Mucosa of gallbladder (tissue), 1 donor: ENCODE measurements around the gene SH3BP1. TPM values are rescaled to one million over a fixed set of nuclear protein-coding genes. Genes with fewer than 3 reads are reported as not detected.

Experiments
- DNase-seq: peaks from one replicate; pipeline ENCODE4 v3.0.0-alpha.2; 2020; ENCODE audit warnings: low spot score
- total RNA-seq: library from RNA; stranded (reverse); gene quantifications from one replicate; pipeline ENCODE4 v1.2.1, GENCODE V29; 2021
- donor health status: DM: no; HTN: no; CAD: no.

Gene SH3BP1
- total RNA-seq, 1 donor from 2014 or later: 13.6 TPM

DNA sequence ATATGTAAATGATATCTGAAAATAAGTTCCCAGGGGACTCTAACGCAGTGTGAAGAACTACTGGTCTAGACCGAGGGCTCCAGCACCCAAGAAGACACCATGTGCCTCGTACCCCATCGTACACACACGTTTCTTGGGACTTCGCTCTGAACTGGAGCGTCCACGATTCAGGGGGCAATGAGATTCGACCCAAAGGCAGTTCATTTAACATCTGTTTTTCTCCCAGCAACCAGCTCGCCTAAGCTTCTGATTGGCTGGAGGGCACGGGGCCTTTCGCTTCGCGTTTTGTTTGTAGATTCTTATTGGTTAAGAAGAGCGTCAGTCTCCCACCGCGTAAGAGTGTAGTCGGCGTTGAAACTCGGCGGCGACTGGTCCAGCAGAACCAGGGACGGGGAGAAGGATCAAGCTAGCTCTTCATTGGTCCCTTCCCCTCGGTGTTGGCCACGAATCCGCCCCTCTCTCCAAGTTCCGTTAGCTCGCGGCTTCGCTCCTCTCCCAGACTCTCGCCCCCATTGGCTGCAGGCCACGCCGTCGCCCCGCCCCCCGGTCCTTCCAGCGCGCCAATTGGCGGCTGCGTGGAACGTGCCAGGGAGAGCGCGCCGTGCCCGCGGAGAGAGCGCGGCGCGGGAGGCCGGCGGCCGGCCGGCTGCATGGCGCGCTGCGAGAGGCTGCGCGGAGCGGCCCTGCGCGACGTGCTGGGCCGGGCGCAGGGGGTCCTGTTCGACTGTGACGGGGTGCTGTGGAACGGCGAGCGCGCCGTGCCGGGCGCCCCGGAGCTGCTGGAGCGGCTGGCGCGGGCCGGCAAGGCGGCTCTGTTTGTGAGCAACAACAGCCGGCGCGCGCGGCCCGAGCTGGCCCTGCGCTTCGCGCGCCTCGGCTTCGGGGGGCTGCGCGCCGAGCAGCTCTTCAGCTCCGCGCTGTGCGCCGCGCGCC lies 18.9 kb downstream of the SH3BP1 start, which contains the start of gene PDXP:
Gene PDXP (plus strand): TSS at position 591 of the 933 bp plus-strand sequence. CDS start 60 bp downstream, at position 651.
- DNase-seq: peak; percentile 99

DNA sequence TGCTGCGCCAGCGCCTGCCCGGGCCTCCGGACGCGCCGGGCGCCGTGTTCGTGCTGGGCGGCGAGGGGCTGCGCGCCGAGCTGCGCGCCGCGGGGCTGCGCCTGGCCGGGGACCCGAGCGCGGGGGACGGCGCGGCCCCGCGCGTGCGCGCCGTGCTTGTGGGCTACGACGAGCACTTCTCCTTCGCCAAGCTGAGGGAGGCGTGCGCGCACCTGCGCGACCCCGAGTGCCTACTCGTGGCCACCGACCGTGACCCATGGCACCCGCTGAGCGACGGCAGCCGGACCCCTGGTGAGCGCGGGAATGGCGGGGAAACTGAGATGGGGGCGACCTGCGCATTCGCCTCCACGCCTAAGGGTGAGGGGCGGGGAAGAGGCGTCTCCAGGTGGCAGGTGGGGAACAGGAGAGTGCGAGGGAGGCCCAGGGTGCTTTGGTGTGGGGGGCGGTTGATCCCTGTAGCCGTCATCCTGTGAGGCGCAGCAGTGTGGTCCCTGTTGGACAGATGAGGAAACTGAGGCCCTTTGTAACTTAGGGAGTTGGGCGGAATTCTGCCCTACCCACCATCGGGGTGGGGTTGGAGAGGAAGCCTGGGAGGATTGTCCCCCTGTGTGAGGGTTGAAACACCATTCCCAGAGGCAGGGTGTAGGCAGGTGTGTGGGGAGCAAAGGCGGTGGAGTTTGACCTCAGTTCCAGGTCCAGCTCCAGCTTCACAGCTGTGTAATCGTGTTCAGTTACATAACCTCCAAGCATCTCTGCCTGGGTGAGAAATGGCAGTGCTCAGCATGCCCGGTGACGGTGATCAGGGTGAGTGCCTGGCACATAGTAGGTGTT lies 19.8 kb downstream of the SH3BP1 start:
- peak; percentile 58 for DNase-seq

DNA sequence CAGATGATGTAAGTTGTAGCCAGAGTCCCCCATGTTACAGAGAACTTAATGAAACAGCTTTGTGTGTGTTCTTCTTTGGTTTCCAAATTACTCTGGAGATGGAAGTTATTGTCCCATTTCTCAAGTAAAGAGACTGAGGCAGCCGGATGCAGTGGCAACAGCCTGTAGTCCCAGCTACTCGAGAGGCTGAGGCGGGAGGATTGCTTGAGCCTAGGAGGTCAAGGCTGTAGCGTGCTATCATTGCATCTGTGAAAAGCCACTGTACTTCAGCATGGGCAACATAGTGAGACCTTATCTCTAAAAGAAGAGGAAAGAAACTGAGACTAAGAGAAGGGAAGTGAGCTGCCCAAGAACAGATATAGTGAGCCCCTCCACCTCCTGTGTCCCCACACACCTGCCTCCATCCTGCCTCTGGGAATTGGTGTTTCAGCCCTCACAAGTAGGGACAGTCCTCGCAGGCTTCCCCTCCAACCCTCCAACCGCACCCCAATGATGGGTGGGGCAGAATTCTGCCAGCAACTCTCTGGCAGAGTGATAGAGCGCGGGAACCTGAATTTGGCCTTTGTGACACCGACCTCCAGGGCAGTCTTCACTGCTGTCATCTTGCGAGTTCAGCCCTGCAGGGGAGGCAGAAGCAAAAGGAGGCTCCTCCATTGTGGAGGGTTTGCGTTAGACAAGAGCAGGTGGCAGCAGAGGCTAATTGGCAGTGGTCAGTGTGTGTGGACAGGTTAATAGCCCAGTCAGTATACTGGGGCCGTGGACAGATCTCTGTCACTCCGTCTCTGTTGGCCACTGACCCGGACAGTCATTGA lies 20.6 kb downstream of the SH3BP1 start:
- DNase-seq: no peak

DNA sequence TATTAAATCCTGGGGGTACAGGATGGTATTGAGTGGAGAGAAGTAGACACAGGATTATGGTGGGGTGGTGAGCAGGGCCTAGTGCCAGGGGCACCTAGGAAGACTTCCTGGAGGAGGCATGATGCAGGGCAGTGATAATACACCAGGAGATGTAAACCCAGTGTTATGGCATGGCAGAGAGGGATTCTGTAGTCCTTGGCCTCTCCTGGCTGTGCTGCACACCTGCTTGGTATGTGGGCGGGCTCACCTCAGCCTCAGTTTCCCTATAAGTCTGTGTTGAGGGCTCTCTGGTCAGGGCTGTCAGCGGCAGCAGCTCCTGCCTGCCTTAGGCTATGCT lies 21.2 kb downstream of the SH3BP1 start:
- no peak for DNase-seq

DNA sequence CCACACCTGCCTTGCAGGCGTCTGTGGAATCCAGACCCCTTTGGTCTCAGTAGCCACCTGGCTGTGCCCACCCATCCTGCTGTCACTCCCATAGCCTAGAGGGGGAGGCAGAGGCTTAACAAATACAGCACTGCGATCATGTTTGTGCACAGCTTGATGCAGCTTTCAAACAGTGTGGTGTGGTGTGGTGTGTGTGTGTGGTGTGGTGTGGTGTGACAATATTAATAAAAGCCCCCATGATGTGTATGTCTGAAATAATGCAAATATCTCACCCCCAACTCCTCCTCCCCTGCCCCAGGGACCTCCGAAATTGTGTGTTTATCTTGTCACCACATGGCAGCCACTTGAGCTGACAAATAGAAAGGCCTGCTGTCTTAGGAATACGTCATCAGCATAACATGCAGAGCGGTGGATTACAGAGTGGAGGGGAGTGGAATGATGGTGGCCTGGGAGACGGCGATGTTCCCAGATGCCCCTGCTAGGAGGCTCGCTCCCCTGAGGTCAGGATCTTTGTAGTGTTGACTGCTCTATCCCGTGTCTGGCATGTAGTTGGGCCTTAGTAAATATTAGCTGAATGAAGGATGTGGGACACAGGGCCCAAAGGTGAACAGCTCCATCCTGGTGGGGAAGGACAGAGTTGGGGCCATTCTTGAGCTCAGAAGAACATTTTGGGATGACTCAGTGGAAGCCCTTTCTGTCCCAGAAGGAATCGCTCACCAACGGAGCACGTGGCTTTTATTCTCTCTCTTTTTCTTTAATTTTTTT lies 21.9 kb downstream of the SH3BP1 start:
- no peak for DNase-seq

DNA sequence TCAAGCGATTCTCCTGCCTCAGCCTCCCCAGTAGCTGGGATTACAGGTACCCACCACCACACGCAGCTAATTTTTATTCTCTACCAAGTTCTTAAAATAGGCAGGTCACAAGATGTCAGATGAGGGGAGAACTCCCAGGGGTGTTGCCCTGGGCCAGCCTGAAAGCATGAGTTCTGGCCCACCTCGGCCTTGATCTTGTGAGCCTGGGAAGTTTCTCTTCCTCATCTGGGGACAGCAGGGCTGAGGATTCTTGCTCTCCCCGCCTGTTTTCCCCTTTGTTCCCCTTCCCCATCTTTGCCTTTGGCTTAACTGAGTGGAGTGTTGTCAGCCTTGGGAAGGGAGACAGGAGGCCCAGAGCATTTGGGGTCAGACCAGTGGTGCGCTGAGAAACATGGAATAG lies 22.6 kb downstream of the SH3BP1 start:
- no peak for DNase-seq

DNA sequence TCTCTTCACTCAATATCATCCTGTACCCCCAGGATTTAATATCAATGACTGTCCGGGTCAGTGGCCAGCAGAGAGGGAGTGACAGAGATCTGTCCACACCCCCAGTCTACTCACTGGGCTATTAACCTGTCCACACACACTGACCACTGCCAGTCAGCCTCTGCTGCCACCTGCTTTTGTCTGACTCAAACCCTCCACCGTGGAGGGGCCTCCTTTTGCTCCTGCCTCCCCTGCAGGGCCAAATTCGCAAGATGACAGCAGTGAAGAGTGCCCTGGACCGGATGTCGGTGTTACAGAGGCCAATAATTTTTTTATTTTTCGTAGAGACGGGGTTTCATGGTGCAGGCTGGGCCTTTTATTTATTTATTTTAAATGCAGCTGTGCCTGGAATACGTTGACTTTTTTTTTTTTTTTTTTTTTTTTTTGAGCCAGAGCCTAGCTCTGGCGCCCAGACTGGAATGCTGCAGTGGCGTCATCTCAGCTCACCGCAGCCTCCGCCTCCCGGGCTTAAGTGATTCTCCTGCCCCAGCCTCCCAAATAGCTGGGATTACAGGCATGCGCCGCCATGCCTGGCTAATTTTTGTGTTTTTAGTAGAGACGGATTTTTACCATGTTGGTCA lies 24.2 kb downstream of the SH3BP1 start:
- DNase-seq: no peak

DNA sequence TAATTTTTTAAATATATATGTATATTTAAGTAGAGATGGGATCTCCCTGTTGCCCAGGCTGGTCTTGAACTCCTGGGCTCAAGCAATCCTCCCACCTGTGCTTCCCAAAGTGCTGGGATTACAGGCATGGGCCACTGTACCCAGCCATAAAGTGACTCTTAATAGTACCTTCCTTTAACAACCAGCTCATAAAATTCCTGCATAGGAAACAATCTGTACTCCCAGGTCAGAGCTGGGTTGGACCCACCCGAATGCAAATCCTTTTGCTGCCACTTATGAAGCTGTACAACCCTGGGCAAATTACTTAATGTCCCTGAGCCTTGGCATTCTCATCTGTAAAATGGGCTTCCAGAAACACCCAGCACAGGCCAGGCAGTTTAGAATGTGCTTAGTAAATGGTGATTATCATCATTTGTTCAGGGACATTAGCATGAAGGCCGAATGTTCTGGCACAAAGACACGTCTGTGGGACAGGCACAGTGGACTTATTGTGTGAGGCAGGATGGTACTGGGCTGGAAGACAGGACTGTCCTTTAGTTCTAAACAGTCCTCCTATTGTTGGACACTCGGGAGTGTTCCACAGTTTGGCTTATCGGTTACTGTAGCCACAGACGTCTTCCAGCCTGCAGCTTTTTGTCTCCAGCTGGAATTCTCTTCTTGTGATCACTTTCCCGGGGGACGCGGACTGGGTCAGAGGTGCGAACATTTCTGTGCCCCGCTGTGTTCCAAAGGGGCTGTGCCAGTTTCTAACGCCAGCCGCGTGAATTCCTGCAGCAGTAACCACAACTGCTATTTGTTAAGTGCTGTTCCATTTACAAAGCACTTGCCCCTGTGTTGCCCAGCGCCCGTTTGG lies 25.0 kb downstream of the SH3BP1 start:
- DNase-seq: no peak

DNA sequence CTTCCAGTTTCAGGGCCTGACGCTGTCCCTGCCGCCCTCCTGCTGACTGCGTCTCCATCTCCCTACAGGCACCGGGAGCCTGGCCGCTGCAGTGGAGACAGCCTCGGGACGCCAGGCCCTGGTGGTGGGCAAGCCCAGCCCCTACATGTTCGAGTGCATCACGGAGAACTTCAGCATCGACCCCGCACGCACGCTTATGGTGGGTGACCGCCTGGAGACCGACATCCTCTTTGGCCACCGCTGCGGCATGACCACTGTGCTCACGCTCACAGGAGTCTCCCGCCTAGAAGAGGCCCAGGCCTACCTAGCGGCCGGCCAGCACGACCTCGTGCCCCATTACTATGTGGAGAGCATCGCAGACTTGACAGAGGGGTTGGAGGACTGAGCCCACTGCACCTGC lies 26.0 kb downstream of the SH3BP1 start:
- DNase-seq: no peak

DNA sequence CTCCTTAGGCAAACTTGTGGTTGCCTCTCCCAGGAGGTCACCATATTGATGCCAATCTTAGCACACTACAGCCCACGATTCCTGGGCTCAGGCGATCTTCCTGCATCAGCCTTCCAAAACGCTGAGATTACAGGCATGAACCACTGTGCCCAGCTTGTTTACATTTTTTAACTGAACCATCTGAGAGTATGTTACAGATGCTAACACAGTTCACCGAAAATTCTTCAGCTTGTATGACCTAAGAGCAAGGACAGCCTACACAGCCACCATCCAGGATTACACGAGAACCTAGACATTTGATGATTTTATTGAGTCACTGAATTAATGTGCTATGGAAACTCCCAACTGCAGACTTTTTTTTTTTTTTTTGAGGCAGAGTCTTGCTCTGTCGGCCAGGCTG lies 30.1 kb downstream of the SH3BP1 start:
- no peak for DNase-seq

DNA sequence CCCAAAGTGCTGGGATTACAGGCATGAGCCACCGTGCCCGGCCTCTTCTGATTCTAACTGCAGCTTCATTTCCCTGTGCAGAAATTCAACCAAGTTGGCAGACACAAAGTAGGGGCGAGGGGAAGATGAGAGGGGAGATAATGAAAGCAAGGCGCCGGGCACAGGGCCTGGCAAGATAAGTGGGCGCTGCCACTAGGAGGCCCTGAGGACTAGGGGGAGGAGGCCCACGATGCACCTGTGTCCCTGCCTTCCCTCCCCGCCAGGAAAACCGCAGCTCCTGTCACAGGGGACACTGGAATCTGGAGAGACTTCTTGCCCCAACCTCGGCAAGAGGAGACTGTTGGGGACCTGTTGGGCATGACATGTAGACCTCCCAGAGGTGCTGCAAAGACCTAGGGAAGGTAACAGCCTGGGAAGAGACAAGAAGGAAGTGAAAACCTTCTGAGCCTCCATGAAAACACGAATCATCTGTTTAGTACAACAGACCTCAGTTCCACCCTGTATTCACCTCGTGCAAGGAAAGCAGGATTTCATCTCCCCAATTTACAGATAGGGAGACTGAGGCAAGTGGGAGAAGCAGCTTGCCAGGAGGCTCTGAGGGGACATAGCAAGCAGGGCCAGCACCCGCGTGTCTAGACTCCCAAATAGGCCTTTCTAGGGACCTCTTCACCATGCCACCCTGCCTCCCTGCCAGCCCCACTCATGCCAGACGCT lies 32.9 kb downstream of the SH3BP1 start:
- DNase-seq: no peak

DNA sequence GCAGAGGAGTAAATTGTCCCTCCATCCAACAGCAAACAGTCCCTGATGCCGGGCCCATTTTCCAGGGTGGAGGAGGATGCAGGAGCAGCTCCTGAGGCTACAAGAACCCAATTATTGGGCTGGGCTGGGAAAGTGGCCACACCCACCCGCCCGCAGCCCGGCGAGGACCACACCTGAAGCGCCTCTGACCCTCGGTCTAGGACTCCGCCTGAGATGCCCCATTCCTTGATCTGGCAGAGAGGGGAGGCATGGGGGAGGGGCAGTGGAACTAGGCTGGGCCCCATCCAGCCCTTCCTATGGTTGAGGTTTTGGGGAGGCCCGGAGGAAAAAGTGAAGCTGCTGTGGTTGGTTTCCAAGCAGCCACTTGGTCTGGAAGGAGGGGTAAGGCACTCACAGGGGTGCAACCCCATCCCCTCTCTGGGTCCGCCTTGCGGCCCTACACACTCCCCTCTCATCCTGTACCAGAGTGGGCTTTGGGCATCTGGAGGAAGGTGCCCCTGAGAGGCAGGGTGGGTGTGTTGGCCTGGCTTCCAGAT lies 33.5 kb downstream of the SH3BP1 start:
- DNase-seq: no peak

DNA sequence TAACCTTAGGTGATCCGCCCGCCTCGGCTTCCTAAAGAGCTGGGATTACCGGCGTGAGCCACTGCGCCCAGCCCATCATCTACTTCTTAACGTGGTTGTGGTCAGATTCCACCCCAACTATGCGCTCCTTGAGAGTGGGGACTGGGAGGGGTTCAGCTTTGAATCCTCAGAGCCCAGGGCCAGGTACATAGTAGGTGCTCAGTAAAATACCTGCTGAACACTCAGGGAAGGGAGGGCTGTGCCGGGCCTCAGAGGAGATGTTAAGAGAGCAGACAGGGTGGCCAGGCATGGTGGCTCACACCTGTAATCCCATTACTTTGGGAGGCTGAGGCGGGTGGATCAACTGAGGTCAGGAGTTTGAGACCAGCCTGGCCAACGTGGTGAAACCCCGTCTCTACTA lies 34.8 kb downstream of the SH3BP1 start:
- DNase-seq: no peak

DNA sequence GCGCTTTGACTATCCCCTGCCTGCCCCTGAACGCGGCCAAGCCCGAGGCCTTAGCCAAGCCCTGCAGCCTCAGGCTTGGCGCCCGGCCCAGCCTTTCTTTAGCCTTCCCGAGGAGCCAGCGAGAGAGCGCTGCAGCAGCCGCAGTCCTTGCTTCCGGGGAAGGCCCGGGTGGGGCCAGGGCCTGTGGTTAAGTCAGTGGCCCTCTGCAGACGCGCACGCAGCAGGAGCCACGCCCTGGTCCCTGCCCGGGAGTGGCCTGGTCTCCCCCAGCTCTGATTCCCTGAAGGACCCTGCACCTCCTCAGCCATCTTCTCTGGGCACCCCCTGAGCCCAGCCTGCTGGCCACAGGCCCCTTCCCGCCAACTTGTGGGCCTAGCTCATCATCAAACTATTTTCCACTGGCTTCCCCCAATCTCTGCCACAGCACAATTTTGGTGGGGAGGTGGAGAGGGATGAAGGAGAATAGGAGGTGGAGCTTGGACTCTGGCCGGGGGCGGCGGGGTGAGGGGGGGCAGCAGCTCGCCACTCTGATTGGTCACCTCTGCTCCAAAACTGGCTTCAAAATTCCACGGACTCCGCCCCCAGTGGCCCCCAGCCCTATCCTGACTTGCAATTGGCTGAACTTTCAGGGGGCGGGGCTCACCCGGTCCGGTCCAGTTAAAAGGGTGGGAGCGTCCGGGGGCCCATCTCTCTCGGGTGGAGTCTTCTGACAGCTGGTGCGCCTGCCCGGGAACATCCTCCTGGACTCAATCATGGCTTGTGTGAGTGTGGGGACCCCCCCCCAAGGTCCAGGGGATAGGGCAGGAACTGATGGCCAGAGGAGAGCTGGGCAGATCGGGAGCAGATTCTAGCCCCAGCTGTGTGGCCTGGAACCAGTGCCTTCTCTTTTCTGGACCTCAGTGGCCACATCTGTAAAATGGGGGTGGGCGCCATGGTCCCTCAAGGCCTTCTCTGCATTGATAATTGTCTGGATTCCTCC lies 35.8 kb downstream of the SH3BP1 start, which contains the start of gene LGALS1:
Gene LGALS1 (plus strand): TSS at position 686 of the 979 bp plus-strand sequence. CDS start 67 bp downstream, at position 753.
- DNase-seq: peak; percentile 92

DNA sequence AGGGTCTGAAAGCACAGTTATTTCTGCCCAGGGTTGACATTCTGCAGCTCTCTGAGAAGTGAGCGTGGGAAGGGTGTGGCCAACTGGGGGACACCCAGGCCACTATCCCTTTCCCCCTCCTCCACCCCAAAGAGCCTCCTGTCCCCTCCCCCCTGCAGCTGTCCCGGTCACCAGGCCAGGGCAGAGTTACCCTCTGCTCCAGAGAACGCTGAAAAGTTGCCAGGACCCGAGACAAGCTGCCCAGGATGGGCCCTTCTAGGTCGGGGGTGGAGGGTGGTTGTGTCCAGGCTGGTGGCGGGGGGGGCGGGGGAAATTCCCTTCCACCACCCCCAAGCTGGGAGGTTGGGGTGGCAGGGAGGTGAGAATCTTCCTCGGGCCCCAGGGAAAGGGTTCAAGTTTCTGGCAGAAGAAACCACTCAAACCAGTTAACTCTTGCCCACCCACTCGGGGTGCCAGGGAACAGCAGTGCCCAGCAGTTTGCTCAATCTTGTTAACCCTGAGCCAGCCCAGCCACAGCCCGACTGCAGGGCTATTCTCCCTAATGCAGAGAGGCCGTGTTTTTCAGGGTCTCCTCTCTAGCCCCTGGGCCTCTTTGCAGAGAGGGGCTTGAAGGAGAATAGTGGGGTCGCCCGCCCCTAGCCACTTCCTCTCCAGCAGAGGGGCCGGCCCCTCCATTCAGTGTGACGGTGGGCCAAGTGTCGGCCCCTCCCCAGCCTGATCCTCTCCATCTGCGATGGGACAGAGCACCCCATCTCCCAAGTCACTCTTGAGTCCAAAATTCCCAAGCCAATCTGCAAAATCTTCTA lies 36.7 kb downstream of the SH3BP1 start:
- no peak for DNase-seq

DNA sequence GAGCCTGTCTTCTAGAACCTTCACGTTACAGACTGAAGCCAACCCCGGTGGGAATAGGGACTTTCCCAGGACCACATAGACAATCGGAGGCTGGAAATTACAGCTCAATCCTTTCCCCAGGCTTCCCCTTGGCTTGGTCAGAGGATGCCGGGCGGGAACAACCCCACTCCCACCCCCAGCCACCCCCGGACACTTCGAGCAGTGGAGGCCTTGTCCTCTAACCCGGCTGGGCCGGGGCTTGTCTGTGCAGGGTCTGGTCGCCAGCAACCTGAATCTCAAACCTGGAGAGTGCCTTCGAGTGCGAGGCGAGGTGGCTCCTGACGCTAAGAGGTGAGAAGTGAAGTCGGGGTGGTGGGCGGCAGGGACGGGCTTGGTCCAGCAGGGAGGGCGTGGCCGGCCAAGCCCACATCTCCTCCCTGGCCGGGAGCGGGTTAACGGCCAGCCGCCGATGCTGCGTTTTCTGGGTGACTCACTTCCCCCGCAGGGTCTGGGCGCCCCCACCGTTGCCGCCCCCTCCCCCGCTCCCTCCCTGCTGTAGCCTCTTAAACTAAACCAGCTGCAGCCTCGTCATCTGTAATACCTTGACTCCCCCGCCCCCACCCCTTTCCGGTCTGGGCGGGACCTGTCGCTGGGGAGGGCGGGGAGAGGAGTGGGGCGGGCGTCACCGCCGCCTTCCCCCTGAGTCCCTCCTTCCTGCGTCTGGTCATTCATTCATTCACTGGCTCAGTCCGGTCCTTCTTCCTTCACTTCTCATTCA lies 37.4 kb downstream of the SH3BP1 start:
- peak; percentile 89 for DNase-seq
